CD4-positive, alpha-beta T cell treated with Interleukin-21 for 1 hour (primary cell): ENCODE data around the gene ZNF850.
"Not testable (repeated sequence)": the region's sequence is repeated elsewhere in the genome, so short reads cannot be mapped to it uniquely, and the experiment has no call there.

Source experiments
- DNase-seq: peaks from one replicate; pipeline ENCODE4 v3.0.0-alpha.2; 2020

Gene ZNF850

DNA sequence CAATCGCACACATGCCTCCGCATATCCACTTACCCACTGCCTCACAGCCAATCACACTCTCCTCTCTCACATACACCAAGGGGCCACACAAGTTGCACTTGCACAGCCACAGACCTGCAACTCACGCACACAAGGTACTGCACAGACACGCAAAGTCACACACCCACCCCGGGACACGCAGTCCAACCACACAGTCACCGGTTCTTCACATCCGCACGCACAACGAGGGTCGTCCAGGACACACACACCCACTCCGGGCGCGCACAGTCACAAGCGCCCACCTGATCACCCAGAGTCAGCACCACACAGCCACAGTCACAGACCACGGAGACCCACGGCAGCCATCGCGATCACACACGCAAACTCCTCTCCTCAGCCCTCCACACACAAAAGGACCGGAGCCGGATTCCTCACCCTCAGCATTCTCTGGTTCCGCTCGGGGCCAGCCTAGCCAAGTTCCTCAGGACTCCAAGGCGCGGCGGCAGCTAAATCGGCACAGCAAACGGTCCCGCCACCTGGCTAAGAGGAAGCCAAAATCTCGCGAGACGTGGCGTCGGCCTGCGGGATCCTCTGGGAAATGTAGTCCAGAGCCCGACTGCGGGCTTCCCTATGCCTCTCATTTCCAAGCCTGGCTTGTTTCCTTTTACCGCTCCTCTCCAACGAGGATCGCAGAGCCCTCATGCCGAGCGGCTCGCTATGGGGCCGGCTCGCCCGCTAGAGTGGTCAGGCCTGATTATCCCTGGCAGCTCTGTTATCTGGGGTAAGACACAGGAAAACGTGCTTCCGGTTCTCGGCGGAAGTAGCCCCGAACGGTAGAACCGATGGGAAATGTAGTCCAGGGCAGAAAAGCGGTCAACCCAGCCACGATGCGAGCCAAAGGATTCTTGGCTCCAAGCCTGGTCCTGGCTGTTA is at the start of gene ZNF850:
Gene ZNF850, minus strand, starts transcription at position 497 of the 912 bp plus-strand sequence. CDS start 10,201 bp downstream, outside the sequence.
- DNase-seq: peak; percentile 94

DNA sequence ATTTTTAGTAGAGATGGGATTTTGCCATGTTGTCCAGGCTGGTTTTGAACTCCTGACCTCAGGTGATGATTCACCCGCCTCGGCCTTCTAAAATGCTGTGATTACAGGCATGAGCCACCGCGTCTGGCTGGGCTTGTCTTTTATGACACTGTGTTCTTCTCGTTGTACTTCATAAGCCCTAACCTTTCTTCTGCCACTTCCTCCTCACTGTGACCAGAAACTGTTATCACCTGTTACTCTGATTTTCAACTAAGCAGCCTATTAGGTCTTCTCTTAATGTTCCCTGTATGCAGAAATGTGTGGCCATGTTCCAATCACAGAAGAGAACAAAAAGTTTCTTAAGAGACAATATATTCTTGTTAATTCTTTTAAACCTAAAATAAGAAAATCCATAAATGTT is 49.2 kb upstream of the ZNF850 start:
- no peak for DNase-seq

DNA sequence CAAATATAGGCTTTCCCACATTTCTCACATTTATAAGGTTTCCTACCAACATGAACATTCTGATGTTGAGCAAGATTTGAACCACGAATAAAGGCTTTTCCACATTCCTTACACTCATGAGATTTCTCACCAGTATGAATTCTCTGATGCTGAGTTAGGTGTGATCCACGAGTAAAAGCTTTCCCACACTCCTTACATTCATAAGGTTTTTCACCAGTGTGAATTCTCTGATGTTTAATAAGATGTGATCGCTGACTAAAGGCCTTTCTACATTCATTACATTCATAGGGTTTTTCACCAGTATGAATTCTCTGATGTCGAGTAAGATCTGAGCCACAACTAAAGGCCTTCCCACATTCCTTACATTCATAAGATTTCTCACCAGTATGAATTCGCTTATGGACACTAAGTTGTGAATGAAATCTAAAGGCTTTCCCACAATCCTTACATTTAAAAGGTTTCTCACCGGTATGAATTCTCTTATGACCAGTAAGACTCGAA is 46.6 kb upstream of the ZNF850 start:
- no peak for DNase-seq

DNA sequence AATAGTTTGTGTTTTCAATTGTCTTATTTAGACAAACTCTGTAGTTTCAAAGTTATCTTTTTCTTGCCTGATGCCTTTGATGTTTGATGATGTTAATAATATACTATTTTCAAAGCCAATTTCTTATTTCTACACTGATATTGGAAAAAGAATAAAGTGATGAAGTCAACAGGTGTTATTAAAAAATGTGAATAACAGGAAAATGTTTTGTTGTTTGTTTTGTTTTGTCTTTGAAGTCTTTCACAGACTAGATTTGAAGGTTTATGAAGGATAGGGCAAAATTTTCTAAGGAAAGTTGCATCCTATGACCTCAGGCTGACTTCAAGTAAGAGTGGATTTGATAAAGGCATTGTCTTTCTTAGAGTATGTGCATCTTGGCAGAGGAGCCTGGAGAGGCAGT is 34.4 kb upstream of the ZNF850 start:
- no peak for DNase-seq

DNA sequence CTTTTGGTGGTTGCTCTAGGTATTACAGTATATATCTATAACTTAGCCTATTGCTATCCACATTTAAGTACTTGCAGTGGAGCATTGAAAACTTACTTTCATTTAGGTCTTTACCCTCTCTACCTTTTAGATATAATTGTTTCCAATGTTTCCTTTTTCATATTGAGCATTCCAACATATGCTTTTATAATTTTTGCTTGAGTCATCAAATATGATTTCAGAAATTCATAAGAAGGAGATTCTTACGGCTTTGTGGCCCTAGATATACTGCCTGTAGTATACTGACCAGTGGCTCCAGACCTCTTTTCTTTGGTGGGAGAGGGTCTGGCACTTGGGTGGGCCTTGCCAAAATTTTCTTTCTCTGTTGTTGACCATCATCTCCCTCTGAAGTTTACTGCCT is 32.8 kb upstream of the ZNF850 start:
- DNase-seq: no peak

DNA sequence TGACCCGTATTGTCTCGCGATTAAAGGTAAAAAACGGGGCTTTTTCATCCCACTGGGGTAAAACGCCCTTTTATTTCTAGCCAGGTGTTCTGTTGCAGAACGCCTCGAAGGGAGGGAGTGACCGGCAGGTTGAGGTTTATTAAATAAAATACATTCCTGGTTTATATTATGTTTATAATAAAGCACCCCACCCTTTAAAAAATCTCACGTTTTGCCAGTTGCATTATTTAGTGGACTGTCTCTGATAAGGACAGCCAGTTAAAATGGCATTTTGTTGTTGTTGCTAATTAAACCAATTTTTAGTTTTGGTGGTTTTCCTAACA is 25.1 kb upstream of the ZNF850 start:
- peak; percentile 83 for DNase-seq

DNA sequence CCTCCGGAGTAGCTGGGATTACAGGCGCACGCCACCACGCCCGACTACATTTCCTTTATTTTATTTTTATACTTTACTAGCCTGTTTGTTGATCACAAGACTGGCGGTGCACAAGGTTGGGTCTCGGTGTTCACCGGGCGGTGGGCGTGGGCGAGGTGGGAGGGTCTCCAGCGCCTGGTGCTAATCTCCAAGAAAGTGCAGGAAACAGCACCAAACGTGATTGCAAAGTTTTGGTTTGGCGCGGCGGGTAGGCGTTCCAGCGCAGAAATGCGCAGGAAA is 24.0 kb upstream of the ZNF850 start:
- DNase-seq: no peak

DNA sequence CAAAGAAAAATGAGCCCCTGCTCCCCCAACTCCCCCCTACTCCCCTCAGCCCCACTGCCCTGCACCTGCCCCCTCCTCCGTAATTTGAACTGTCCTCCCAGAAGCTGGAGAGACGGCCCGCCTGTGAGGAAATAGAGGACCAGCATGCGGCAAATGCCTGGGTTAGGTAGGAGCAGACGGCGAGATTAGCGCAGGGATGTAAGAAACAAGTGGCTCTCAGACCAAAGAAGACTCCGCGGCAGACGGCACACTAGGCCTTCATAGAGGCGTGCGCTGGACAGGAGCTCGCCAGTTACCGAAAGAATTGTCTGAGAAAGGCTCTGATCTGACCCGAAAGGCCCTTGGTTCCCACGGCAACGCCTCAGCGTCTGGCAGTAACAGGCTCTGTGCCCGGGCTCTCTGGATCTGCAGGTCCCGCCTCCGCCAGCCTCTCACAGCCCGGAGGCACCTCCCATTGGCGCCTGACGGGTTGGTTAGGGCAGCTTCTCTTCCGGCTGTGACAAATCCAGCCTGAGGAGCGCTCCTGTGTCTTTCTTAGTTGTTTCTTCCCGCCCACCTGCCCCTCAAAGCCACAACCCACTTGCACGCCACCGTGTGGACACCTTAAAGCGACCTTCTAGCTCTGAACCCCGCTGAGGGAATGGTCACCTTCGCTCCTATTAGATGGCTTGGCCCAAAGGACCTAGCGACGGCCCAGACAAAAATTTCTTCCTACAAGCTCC is 19.0 kb upstream of the ZNF850 start:
- DNase-seq: peak; percentile 29

DNA sequence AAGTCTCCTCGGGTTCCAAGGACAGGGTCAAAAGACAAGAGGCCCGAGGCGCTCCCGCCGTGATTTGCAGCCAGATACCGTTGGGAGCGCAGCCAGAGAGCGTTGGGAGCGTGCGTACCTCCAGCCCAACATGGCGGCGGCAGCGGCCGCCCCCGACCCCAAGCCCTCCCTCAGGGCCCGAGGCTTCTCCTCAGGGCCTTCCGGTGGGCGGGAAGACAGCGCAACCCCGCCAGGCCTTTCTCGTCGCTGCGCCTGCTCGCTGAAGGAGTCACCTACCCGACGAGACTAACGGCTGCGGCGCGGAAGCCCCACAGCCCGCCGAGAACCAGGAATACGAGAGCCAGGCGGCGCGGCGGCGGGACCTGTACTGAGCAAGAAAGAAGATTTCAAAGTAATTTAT is 3.2 kb upstream of the ZNF850 start:
- DNase-seq: no peak

DNA sequence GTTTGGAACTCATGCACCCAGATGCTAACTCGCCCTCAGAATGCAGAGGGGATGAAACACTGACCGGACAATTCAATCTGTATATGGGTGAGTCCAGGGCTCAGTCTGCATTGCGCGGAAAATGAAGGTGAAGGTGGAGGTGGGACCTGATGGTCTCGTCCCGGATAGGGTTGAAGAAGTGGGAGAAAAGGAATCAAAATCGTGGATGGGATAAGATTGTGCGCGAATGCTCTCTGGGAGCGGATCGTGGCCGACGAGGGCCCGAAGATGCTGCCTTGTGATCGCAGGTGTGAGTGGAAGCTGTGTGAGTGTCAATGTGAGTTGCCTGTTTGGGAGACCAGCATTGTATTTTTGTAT is 594 bp upstream of the ZNF850 start:
- DNase-seq: no peak

DNA sequence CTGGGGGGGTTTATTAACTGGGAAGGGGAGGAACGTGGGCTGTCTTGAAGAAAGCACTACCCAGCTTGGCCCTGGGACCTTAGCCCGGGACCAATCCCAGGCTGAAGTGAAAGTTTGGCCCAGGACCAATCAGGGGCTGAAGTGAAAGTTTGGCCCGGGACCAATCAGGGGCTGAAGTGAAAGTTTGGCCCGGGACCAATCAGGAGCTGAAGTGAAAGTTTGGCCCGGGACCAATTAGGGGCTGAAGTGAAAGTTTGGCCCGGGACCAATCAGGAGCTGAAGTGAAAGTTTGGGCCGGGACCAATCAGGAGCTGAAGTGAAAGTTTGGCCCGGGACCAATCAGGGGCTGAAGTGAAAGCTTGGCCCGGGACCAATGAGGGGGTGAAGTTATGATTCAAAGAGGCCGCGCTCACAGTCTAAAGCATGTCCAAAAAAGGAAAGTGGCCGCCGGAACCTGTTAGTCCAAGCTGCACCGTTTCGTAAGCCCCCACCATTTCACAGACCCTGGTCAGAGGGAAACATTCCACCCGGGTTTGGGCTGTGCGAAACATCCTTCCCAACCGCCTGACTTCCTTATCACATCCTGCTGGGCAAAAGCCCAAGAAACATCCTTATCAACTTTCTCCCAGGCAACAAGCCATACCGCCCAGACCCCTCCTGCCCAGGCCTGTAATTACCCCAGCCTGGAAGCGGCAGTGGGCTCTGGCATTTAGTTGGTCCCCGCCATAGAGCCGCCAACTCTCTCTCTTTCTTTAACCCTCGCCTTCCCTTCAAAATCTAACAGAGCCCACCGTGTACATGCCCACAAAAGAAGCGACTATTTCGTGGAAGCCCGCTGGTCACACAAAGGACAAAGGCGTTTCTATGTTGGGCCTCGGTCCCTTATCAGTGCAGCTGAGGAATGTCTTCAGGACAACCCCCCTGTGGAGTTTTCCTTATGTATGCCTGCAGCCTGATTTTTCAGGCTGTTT is 1.1 kb downstream of the ZNF850 start:
- DNase-seq: peak; percentile 50

DNA sequence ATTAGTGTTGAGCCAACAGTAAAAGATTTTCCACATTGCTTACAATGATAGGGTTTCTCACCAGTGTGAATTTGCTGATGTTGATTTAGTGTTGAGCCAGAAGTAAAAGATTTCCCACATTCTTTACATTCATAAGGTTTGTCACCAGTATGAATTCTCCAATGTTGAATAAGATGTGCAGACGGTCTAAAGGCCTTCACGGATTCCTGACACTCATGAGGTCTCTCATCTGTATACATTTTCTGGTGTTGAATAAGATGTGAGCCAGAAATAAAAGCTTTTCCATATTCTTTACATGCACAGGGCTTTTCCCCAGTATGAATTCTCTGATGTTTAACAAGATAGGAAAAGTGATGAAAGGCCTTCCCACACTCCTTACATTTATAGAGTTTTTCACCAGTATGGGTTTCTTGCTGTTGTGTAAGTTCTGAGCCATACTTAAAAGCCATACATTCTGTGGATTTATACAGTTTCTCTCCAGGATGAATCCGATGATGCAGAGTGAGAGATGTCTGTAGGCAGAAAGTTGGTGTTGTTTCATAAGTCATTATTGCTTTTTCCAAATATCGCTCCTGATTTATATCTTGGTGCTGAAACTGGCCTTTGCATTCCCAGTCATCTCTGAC is 22.4 kb downstream of the ZNF850 start:
- no peak for DNase-seq

DNA sequence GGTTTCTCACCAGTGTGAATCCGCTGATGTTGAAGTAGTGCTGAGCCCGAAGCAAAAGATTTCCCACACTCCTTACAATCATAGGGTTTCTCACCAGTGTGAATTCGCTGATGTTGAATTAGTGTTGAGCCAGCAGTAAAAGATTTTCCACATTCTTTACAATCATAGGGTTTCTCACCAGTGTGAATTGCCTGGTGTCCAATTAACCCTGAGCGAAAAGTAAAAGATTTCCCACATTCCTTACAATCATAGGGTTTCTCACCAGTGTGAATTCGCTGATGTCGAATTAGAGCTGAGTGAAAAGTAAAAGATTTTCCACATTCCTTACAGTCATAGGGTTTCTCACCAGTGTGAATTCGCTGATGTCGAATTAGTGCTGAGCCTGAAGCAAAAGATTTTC is 23.0 kb downstream of the ZNF850 start:
- not testable (repeated sequence) for DNase-seq

DNA sequence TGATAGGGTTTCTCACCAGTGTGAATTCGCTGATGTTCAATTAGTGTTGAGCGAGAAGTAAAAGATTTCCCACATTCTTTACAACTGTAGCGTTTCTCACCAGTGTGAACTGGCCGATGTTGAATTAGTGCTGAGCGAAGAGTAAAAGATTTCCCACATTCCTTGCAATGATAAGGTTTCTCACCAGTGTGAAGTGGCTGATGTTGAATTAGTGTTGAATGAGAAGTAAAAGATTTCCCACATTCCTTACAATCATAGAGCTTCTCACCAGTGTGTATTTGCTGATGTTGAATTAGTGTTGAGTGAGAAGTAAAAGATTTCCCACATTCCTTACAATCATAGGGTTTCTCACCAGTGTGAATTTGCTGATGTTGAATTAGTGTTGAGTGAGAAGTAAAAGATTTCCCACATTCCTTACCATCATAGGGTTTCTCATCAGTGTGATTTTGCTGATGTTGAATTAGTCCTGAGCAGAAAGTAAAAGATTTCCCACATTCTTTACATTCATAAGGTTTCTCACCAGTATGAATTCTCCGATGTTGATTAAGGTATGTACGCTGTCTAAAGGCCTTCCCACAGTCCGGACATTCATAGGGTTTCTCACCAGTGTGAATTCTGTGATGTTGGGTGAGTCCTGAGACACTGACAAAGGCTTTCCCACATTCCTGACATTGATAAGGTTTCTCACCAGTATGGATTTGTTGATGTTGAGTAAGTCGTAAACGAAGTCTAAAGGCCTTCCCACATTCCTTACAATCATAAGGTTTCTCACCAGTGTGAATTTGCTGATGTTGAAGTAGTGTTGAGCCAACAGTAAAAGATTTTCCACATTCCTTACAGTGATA is 24.0 kb downstream of the ZNF850 start:
- no peak for DNase-seq

DNA sequence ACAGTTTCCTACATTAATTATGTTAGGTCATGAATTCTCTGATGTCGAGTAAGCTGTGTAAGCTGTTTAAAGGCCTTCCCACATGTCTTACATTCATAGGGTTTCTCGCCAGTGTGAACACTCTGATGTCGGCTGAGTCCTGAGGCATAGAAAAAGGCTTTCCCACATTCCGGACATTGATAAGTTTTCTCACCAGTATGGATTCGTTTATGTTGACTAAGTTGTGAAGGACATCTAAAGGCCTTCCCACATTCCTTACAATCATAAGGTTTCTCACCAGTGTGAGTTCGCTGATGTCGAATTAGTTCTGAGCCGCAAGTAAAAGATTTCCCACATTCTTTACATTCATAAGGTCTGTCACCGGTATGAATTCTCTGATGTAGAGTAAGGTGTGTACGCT is 24.9 kb downstream of the ZNF850 start:
- DNase-seq: no peak

DNA sequence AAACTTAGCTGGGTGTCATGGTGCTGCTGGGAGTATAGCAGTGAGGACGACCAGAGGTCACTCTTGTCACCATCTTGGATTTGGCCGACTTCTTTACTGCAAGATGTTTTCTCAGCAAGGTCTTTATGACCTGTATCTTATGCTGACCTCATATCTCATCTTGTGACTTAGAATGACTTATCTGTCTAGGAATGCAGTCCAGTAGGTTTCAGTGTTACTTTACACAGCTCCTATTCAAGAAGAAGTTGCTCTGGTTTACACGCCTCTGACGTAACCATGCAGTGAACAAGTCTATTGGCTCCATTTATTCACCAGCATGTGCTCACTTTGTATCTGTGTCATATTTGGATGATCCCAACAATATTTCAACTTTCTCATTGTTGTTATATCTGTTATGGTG is 26.7 kb downstream of the ZNF850 start:
- DNase-seq: no peak

DNA sequence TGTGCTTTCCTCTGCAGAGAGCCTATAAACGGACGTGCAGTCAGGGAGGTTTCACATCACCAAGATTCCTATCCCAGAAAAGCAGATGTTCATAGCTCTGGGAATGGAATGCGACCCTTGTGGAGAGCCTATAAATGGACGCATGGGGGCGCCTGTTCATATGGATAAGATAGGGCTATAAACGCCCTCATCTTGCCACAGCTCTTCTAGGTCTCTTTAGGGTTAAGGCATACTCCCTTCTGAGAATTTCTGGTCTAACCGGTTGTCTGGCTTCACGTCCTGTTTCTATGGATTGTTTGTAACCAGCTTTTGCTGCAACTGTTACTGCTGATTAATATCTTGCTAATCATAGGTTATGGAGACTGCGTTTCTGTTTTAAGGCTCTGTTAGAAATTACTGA is 36.4 kb downstream of the ZNF850 start:
- DNase-seq: not testable (repeated sequence)

DNA sequence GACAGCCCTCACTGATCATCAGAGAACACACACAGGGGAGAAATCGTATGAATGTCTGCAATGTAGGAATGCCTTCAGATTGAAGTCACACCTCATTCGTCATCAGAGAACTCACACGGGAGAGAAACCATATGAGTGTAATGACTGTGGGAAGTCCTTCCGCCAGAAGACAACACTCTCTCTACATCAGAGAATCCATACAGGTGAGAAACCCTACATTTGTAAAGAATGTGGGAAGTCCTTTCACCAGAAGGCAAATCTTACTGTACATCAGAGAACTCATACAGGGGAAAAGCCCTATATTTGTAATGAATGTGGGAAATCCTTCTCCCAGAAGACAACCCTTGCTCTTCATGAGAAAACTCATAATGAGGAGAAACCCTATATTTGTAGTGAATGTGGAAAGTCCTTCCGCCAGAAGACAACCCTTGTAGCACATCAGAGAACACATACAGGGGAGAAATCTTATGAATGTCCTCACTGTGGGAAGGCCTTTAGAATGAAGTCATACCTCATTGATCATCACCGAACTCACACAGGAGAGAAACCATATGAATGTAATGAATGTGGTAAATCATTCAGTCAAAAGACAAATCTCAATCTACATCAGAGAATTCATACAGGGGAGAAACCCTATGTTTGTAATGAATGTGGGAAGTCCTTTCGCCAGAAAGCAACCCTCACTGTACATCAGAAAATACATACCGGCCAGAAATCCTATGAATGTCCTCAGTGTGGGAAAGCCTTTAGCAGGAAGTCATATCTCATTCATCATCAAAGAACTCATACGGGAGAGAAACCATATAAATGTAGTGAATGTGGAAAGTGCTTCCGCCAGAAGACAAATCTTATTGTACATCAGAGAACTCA is 52.7 kb downstream of the ZNF850 start:
- DNase-seq: no peak

DNA sequence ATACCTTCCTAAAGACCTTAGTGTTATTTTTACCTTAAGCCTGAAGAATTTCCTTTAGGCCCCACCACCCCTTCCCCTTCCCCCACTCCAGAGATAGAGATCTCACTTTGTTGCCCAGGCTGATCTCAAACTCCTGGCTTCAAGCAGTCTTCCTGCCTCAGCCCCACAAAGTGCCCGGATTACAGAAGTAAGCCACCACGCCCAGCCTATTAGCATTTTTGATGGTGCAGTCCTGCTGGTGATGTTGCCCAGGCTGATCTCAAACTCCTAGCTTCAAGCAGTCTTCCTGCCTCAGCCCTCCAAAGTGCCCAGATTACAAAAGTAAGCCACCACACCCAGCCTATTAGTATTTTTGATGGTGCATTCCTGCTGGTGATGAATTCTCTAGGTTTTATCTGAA is 63.2 kb downstream of the ZNF850 start:
- no peak for DNase-seq

DNA sequence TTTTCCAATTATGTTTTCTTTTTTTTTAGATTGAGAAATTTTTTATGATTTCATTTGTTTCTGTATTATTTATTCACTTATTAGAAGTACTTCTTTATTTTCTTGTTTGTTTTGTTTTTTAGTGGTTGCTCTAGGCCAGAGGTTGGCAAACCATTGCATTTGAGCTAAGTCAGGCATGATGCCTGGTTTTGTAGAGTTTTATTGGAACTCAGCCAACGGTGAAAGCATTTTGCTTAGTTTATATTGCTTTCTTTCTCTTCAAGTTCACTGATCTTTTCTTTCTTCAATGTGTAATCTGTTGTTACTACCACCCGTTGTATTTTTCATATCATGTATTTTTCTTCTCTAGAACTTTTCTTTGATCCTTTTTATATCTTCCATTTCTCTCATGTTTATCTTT is 65.5 kb downstream of the ZNF850 start:
- DNase-seq: no peak

DNA sequence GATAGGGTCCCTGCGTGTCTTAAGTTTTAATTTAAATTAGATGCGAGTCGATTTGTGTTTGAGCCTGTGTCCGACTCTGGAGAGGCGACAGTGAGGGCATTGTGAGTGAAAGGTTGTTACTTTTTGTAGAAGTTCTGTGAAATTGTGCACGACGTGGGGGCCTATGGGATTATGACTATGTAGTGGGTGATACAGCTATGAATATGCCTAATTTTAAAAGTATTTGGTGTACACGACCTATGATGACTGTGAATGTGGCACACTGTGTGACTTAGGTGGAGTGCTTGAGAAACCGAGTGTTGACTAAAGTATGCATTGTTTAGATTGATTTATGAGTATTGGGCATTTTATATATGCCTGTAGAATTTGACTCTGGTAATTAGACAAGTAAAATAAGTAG is 84.5 kb downstream of the ZNF850 start:
- no peak for DNase-seq
